Neural progenitor cell (in vitro differentiated cells): ENCODE data around the gene ENOSF1.

Source experiments
- CTCF ChIP-seq: fragments of 200-600 bp; sonication (generic); IDR thresholded peaks from 2 replicates; pipeline ENCODE4 v1.5.1; 2017; ENCODE audit warnings: antibody characterized with exemption, mild to moderate bottlenecking
- EZH2 ChIP-seq: fragments of 200-600 bp; sonication (generic); IDR thresholded peaks from 2 replicates; pipeline ENCODE4 v1.6.1; 2017; ENCODE audit warnings: antibody characterized with exemption, mild to moderate bottlenecking, moderate library complexity

DNA sequence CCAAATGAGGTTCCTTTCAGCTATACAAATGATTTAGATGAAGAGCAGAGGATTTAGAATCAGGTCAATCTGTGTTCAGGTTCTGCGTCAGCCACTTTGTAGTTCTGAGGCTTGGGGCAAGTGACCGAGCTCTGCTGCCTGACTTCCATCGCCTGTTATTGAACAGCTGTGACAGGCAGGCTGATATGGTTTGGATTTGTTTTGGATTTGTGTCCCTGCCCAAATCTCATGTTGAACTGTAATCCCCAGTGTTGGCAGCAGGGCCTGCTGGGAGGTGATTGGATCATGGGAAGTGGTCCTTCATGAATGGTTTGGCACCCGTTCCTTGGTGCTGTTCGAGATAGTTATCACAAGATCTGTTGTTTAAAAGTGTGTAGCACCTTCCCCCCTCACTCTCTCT, 36.4 kb downstream of the ENOSF1 start:
- no peak for TF ChIP-seq CTCF
- no peak for TF ChIP-seq EZH2
